Measurements from ENCODE around the gene ANKRD6. TPM values are rescaled to one million over a fixed set of nuclear protein-coding genes. Genes with fewer than 3 reads are reported as not detected.

ANKRD6 gene
- total RNA-seq, 1 donor from 2014 or later, result 13.5 TPM

GRCh38 chr6:89416796-89417195, 16.2 kb upstream of the ANKRD6 start:
- Mint-ChIP-seq H3K36me3 (ENCODE audit: low read depth, unreplicated experiment) (no peaks in the 10 kb centered on the region), H3K27me3 (ENCODE audit: low read depth, unreplicated experiment) (peaks cover 32% of the 10 kb centered on the region), H3K4me3 (ENCODE audit: unreplicated experiment) (no peak overlapping the region), H3K27ac (ENCODE audit: unreplicated experiment) (no peak overlapping the region), H3K4me1 (ENCODE audit: low read depth, unreplicated experiment) (peaks cover 5% of the 10 kb centered on the region), H3K9me3 (ENCODE audit: unreplicated experiment) (no peaks in the 10 kb centered on the region)
- FAIRE-seq (no peak), DNase-seq (ENCODE audit: low read depth) (no peak)
- no peak overlapping the region for H2AFZ ChIP-seq (ENCODE audit: low read depth, low read length)
- no peaks in the 10 kb centered on the region for H3K79me2 ChIP-seq (ENCODE audit: insufficient read depth, low read length)
- no peak overlapping the region for H3K4me2 ChIP-seq (ENCODE audit: low read length)
- H3K4me1 ChIP-seq (ENCODE audit: insufficient read depth, low read length), result peaks cover 6% of the 10 kb centered on the region
- H3K27ac ChIP-seq (ENCODE audit: low read depth, low read length), result no peak overlapping the region
- H3K9me3 ChIP-seq (ENCODE audit: insufficient read depth, low read depth, low read length), result no peaks in the 10 kb centered on the region
- H3K27me3 ChIP-seq (ENCODE audit: insufficient read depth, low read length), result peaks cover 19% of the 10 kb centered on the region
- no peaks in the 10 kb centered on the region for H4K20me1 ChIP-seq (ENCODE audit: insufficient read depth, low read length)
- TF ChIP-seq EZH2 (IDR thresholded peaks at IDR 0.05; ENCODE audit: insufficient read depth, low read length), result no peak
- no peak for TF ChIP-seq CTCF (IDR thresholded peaks at IDR 0.05; ENCODE audit: insufficient read depth, low read depth, low read length)
- H3K4me3 ChIP-seq (ENCODE audit: insufficient read depth, low read depth, low read length), result no peak overlapping the region
- no peaks in the 10 kb centered on the region for H3K36me3 ChIP-seq (ENCODE audit: insufficient read depth, low read length)
- H3K9ac ChIP-seq (ENCODE audit: low read length), result no peak overlapping the region

- FAIRE-seq, result no peak
- H4K20me1 ChIP-seq (ENCODE audit: insufficient read depth, low read length), result no peaks in the 10 kb centered on the region
- H2AFZ ChIP-seq (ENCODE audit: low read depth, low read length), result no peak overlapping the region
- no peak for TF ChIP-seq CTCF (IDR thresholded peaks at IDR 0.05; ENCODE audit: insufficient read depth, low read depth, low read length)
- no peak for TF ChIP-seq EZH2 (IDR thresholded peaks at IDR 0.05; ENCODE audit: insufficient read depth, low read length)
- H3K9me3 Mint-ChIP-seq (ENCODE audit: unreplicated experiment), result no peaks in the 10 kb centered on the region
- H3K27me3 Mint-ChIP-seq (ENCODE audit: low read depth, unreplicated experiment), result peaks cover 22% of the 10 kb centered on the region
- H3K27ac Mint-ChIP-seq (ENCODE audit: unreplicated experiment), result no peak overlapping the region
- H3K4me1 ChIP-seq (ENCODE audit: insufficient read depth, low read length), result peaks cover 13% of the 10 kb centered on the region
- no peaks in the 10 kb centered on the region for H3K79me2 ChIP-seq (ENCODE audit: insufficient read depth, low read length)
- no peaks in the 10 kb centered on the region for H3K36me3 Mint-ChIP-seq (ENCODE audit: low read depth, unreplicated experiment)
- H3K4me3 Mint-ChIP-seq (ENCODE audit: unreplicated experiment), result peak overlapping the region; percentile 11
- peak; percentile 52 for DNase-seq (ENCODE audit: low read depth)
- H3K9ac ChIP-seq (ENCODE audit: low read length), result no peak overlapping the region
- no peak overlapping the region for H3K4me2 ChIP-seq (ENCODE audit: low read length)
- no peaks in the 10 kb centered on the region for H3K9me3 ChIP-seq (ENCODE audit: insufficient read depth, low read depth, low read length)
- H3K4me1 Mint-ChIP-seq (ENCODE audit: low read depth, unreplicated experiment), result peaks cover 5% of the 10 kb centered on the region
- no peaks in the 10 kb centered on the region for H3K36me3 ChIP-seq (ENCODE audit: insufficient read depth, low read length)
- H3K4me3 ChIP-seq (ENCODE audit: insufficient read depth, low read depth, low read length), result no peak overlapping the region
- H3K27ac ChIP-seq (ENCODE audit: low read depth, low read length), result no peak overlapping the region
- peaks cover 9% of the 10 kb centered on the region for H3K27me3 ChIP-seq (ENCODE audit: insufficient read depth, low read length)
Measured at GRCh38 chr6:89430201-89430962, 2.6 kb upstream of the ANKRD6 start.

Data from astrocyte (in vitro differentiated cells and primary cell).